ENCODE results near the gene RHOJ.
A peak's percentile ranks its signal among the peaks of the same experiment; 100 is the strongest.
"Not testable (repeated sequence)": the region's sequence is repeated elsewhere in the genome, so short reads cannot be mapped to it uniquely, and the experiment has no call there.

RHOJ gene

DNA sequence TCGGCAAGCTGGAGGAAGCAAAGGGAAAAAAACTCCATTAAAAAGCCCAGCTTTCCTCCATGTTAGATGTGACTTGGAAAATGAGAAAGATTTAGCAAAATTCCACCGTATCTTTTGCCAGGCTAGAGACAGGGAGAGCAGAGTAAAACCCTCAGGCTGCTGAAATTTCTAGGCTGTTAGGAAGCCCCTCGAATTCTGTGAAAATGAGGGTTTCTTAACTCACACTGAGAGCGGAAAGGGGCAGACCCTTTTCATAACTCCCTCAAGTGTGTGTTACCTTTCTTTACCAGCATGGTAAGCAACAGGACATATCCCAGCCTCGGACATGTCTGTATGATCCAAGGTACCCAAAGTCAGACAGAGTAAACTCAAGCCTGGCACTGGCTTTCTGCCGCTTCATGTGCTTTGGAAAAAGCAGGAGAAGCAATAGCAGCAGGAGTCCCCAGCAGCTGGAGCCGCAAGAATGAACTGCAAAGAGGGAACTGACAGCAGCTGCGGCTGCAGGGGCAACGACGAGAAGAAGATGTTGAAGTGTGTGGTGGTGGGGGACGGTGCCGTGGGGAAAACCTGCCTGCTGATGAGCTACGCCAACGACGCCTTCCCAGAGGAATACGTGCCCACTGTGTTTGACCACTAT is at the start of gene RHOJ:
Gene RHOJ (plus strand): TSS at position 37 of the 637 bp plus-strand sequence. CDS start 427 bp downstream, at position 464.
- no peaks in the 10 kb centered on the region for H3K9me3 ChIP-seq (ENCODE audit: control insufficient read depth, low read depth, low read length)
- H3K27ac ChIP-seq (ENCODE audit: low read length), result no peak within 1 kb of the TSS
- H3K4me1 ChIP-seq (ENCODE audit: control insufficient read depth, low read depth, low read length), result peaks cover 18% of the 10 kb centered on the region
- H3K27me3 ChIP-seq (ENCODE audit: control insufficient read depth, insufficient read depth, low read length), result no peaks in the 10 kb centered on the region
- no peaks in the 10 kb centered on the region for H3K36me3 ChIP-seq (ENCODE audit: control insufficient read depth, low read depth, low read length)
- peak within 1 kb of the TSS; percentile 37 for H3K4me3 ChIP-seq (ENCODE audit: low read length)
- no peak within 1 kb of the TSS for H3K9ac ChIP-seq (ENCODE audit: low read length)

DNA sequence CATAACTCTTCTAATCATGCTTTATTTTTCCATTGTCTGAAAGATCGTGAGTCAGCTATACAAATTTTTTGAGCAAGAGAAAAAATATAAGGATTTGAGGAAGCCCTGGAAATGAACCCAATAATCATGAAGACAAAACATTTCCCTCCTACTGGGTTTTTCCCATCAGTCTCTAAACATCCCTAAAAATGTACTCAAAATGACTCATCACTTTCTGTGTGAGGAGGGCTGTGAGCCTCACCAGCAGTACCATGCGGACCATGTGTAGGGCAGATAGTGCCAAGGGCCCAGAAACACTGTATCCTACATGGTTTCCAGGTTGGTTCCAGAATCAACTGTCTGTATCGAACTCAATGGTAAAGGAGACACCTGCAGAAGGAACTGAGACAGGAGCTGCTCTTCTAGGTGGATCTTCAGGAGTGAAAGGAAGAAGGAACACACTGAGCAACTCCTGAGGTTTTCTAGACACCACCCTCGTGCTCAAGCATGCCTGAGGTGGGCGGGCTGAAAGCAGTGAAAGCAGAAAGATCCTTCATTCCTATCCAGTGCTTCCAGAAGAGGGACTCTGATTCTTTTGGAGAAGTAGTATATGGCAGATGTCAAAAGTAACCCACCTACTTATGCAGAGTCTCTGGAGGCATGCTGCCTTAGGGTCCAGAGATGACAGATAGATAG is 48.6 kb upstream of the RHOJ start:
- Histone ChIP-seq H3K36me3 (ENCODE audit: control insufficient read depth, low read depth, low read length) (no peaks in the 10 kb centered on the region), H3K27ac (ENCODE audit: low read length) (no peak overlapping the region), H3K27me3 (ENCODE audit: control insufficient read depth, insufficient read depth, low read length) (no peaks in the 10 kb centered on the region), H3K9me3 (ENCODE audit: control insufficient read depth, low read depth, low read length) (no peaks in the 10 kb centered on the region), H3K4me3 (ENCODE audit: low read length) (no peak overlapping the region), H3K4me1 (ENCODE audit: control insufficient read depth, low read depth, low read length) (no peaks in the 10 kb centered on the region), H3K9ac (ENCODE audit: low read length) (no peak overlapping the region)

DNA sequence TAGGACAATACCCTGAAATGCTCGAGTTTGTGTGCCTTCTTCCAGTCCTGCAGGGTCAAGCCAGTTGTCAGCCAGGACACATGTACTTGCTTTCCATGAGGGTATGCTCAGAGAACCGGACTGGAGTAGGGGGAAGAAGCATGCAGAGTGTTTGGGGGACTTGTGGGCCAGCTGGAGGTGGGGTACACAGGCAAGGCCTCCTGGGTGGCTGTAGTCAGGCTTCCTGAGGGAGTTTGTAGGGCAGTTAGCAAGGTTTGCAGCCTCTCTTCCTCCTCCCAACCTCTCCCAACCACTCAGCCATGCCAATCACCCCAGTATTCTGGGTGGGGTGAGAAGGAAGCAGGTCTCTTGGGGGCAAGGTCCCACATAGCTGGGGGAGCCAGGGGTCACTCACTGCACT is 47.0 kb upstream of the RHOJ start:
- H3K9me3 ChIP-seq (ENCODE audit: control insufficient read depth, low read depth, low read length), result no peaks in the 10 kb centered on the region
- no peak overlapping the region for H3K4me3 ChIP-seq (ENCODE audit: low read length)
- no peak overlapping the region for H3K27ac ChIP-seq (ENCODE audit: low read length)
- H3K9ac ChIP-seq (ENCODE audit: low read length), result no peak overlapping the region
- no peaks in the 10 kb centered on the region for H3K27me3 ChIP-seq (ENCODE audit: control insufficient read depth, insufficient read depth, low read length)
- no peaks in the 10 kb centered on the region for H3K4me1 ChIP-seq (ENCODE audit: control insufficient read depth, low read depth, low read length)
- H3K36me3 ChIP-seq (ENCODE audit: control insufficient read depth, low read depth, low read length), result no peaks in the 10 kb centered on the region

DNA sequence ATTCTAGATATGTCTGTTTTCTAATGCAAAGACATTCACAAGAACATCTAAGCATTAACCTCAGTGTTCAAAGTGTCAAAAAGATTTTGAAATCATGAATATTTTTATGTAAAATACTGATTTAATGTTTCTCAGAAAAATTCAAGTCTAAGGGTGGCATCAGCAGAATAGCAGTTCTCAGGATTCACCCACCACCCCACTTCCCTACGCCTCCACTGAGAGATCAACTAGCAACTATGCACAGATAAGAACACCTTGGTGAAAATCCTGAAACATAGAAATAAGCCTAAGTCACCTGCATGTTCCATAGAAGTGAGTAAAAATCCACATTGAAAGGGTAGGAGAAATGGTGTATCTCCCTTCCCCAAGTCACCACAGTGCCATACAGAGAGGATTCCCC is 40.9 kb upstream of the RHOJ start:
- H3K9ac ChIP-seq (ENCODE audit: low read length), result no peak overlapping the region
- H3K9me3 ChIP-seq (ENCODE audit: control insufficient read depth, low read depth, low read length), result peaks cover 5% of the 10 kb centered on the region
- no peaks in the 10 kb centered on the region for H3K4me1 ChIP-seq (ENCODE audit: control insufficient read depth, low read depth, low read length)
- no peaks in the 10 kb centered on the region for H3K27me3 ChIP-seq (ENCODE audit: control insufficient read depth, insufficient read depth, low read length)
- no peaks in the 10 kb centered on the region for H3K36me3 ChIP-seq (ENCODE audit: control insufficient read depth, low read depth, low read length)
- no peak overlapping the region for H3K27ac ChIP-seq (ENCODE audit: low read length)
- no peak overlapping the region for H3K4me3 ChIP-seq (ENCODE audit: low read length)

DNA sequence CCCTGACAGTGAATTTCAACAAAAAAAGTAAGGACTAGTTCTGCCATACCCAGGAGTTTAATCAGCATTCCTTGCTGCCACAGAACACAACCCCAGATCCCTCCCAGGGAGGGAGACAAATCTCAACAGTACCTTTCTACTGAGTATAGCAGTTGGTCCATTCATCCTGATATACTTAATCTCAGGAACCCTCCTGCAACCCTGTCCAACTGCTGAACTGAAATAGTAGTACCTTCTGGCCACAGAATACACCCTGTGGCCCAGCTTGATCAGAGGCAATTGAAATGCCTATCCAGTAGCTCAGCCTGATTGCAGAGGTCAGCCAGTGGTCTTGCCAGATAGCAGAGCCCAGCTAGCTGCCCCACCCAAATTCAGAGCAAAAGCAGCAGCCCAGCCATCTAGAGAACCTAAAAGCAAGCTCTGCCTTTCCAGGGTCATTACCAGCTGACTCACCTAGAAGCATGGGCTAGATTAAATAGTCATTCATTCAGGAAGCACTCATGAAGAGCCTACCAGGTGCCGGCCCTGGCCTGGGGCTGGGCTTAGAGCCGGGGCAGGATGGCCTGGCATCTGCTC is 40.0 kb upstream of the RHOJ start:
- Histone ChIP-seq H3K27me3 (ENCODE audit: control insufficient read depth, insufficient read depth, low read length) (no peaks in the 10 kb centered on the region), H3K4me1 (ENCODE audit: control insufficient read depth, low read depth, low read length) (no peaks in the 10 kb centered on the region), H3K9me3 (ENCODE audit: control insufficient read depth, low read depth, low read length) (peaks cover 5% of the 10 kb centered on the region), H3K36me3 (ENCODE audit: control insufficient read depth, low read depth, low read length) (no peaks in the 10 kb centered on the region), H3K4me3 (ENCODE audit: low read length) (no peak overlapping the region), H3K9ac (ENCODE audit: low read length) (no peak overlapping the region), H3K27ac (ENCODE audit: low read length) (no peak overlapping the region)

DNA sequence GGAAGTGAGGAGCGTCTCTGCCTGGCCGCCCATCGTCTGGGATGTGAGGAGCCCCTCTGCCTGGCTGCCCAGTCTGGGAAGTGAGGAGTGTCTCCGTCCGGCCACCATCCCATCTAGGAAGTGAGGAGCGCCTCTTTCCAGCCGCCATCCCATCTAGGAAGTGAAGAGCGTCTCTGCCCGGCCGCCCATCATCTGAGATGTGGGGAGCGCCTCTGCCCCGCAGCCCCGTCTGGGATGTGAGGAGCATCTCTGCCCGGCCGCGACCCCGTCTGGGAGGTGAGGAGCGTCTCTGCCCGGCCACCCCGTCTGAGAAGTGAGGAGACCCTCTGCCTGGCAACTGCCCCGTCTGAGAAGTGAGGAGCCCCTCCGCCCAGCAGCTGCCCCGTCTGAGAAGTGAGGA is 39.0 kb upstream of the RHOJ start:
- H3K9ac ChIP-seq (ENCODE audit: low read length); H3K27ac ChIP-seq (ENCODE audit: low read length); H3K36me3 ChIP-seq (ENCODE audit: control insufficient read depth, low read depth, low read length); H3K27me3 ChIP-seq (ENCODE audit: control insufficient read depth, insufficient read depth, low read length); H3K4me3 ChIP-seq (ENCODE audit: low read length); H3K9me3 ChIP-seq (ENCODE audit: control insufficient read depth, low read depth, low read length); H3K4me1 ChIP-seq (ENCODE audit: control insufficient read depth, low read depth, low read length): not testable (repeated sequence)

DNA sequence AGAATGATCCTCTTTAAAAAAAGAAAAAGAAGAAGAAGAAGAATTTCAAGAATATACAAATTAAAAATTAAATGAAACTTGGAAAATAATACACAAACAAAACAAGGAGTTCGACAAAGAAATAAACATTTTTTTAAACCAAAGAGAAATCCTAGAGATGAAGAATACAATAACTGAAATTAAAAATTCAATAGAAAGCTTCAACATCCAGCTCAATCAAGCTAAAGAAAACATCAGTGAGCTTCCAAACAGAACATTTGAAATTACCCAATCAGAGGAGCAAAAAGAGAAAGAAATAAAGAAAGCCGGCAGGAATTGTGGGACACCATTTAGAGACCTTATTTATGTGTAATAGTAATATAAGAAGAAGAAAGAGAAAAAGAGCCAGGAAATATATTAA is 37.2 kb upstream of the RHOJ start:
- no peak overlapping the region for H3K4me3 ChIP-seq (ENCODE audit: low read length)
- no peaks in the 10 kb centered on the region for H3K4me1 ChIP-seq (ENCODE audit: control insufficient read depth, low read depth, low read length)
- no peak overlapping the region for H3K9ac ChIP-seq (ENCODE audit: low read length)
- no peaks in the 10 kb centered on the region for H3K27me3 ChIP-seq (ENCODE audit: control insufficient read depth, insufficient read depth, low read length)
- no peaks in the 10 kb centered on the region for H3K36me3 ChIP-seq (ENCODE audit: control insufficient read depth, low read depth, low read length)
- no peak overlapping the region for H3K27ac ChIP-seq (ENCODE audit: low read length)
- peaks cover 5% of the 10 kb centered on the region for H3K9me3 ChIP-seq (ENCODE audit: control insufficient read depth, low read depth, low read length)

DNA sequence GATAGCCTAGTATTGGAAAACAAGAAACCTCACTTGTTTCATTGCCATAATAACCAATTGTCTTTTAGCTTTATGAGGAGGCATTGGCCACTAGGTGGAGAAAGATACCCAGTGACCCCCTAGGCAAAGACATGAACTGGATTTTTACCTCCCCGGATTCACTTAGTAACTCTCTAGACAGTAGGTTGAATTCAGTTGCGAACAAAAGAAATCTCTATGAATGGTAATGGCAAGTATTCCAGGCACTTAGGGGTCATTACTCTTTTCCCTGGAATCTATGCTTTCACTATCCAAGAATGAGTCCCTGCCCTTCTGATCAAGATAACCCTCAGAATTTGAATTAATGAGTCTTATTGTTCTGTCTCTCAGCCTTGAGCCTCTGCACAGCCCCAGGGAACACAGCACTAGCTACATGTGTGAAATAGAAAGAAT is 29.5 kb upstream of the RHOJ start:
- no peaks in the 10 kb centered on the region for H3K27me3 ChIP-seq (ENCODE audit: control insufficient read depth, insufficient read depth, low read length)
- no peak overlapping the region for H3K27ac ChIP-seq (ENCODE audit: low read length)
- H3K4me1 ChIP-seq (ENCODE audit: control insufficient read depth, low read depth, low read length), result peaks cover 3% of the 10 kb centered on the region
- H3K4me3 ChIP-seq (ENCODE audit: low read length), result no peak overlapping the region
- H3K9ac ChIP-seq (ENCODE audit: low read length), result no peak overlapping the region
- no peaks in the 10 kb centered on the region for H3K9me3 ChIP-seq (ENCODE audit: control insufficient read depth, low read depth, low read length)
- H3K36me3 ChIP-seq (ENCODE audit: control insufficient read depth, low read depth, low read length), result no peaks in the 10 kb centered on the region

DNA sequence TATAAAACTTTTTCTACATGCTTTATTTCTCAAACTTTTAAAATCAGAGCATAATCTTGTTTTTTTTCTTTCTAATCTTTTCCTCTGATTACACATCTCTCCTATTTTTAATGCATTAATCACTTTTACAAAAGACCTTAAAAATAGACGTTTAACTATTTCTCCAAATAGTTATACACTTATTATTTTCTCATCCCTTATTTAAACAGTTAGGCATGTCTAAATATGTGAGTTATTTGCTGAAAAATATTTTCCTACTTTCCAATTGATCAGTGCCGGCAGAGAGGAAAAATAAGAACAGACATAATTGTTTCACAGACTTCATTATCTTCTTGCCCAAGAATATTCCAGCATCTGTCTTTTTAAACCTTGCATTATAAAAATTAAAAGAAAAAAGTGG is 28.7 kb upstream of the RHOJ start:
- Histone ChIP-seq H3K27ac (ENCODE audit: low read length) (no peak overlapping the region), H3K36me3 (ENCODE audit: control insufficient read depth, low read depth, low read length) (no peaks in the 10 kb centered on the region), H3K9me3 (ENCODE audit: control insufficient read depth, low read depth, low read length) (no peaks in the 10 kb centered on the region), H3K4me1 (ENCODE audit: control insufficient read depth, low read depth, low read length) (peaks cover 3% of the 10 kb centered on the region), H3K9ac (ENCODE audit: low read length) (no peak overlapping the region), H3K27me3 (ENCODE audit: control insufficient read depth, insufficient read depth, low read length) (no peaks in the 10 kb centered on the region), H3K4me3 (ENCODE audit: low read length) (no peak overlapping the region)

DNA sequence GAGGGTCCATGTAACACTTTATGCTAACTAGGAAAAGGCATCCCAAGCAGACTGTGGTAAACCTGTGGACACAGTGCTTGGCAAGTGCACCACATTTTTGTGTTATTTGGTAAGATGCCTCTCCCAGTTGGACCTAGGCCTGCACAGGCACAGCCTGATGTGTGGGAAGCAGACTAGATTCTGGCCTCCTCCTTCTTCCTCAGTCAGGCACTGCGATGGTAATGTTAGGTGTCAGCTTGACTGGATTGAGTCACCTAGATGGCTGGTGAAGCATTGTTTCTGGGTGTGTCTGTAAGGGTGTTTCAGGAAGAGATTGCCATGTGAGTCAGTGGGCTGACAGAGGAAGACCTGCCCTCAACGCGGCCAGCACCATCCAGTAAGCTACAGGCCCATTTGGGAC is 25.3 kb upstream of the RHOJ start:
- Histone ChIP-seq H3K9me3 (ENCODE audit: control insufficient read depth, low read depth, low read length) (no peaks in the 10 kb centered on the region), H3K27ac (ENCODE audit: low read length) (no peak overlapping the region), H3K27me3 (ENCODE audit: control insufficient read depth, insufficient read depth, low read length) (no peaks in the 10 kb centered on the region), H3K36me3 (ENCODE audit: control insufficient read depth, low read depth, low read length) (no peaks in the 10 kb centered on the region), H3K4me3 (ENCODE audit: low read length) (no peak overlapping the region), H3K9ac (ENCODE audit: low read length) (no peak overlapping the region), H3K4me1 (ENCODE audit: control insufficient read depth, low read depth, low read length) (peaks cover 3% of the 10 kb centered on the region)

DNA sequence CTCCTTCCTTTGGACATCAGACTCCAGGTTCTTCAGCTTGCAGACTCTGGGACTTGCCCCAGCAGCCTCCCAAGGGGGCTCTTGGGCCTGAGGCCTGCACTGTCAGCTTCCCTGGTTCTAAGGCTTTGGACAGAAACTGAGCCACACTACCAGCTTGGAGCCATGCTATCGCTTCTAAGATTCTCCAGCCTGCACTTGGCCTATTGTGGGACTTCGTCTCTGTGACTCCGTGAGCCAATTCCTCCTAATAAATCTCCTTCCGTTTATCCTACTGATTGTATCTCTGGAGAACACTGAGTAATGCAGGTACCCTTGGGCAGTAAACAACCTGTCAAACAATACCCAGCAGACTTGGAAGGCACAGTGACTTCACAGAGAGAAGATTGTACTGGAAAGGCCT is 24.9 kb upstream of the RHOJ start:
- Histone ChIP-seq H3K9me3 (ENCODE audit: control insufficient read depth, low read depth, low read length) (no peaks in the 10 kb centered on the region), H3K9ac (ENCODE audit: low read length) (no peak overlapping the region), H3K4me1 (ENCODE audit: control insufficient read depth, low read depth, low read length) (peaks cover 3% of the 10 kb centered on the region), H3K36me3 (ENCODE audit: control insufficient read depth, low read depth, low read length) (no peaks in the 10 kb centered on the region), H3K27me3 (ENCODE audit: control insufficient read depth, insufficient read depth, low read length) (no peaks in the 10 kb centered on the region), H3K4me3 (ENCODE audit: low read length) (no peak overlapping the region), H3K27ac (ENCODE audit: low read length) (no peak overlapping the region)

DNA sequence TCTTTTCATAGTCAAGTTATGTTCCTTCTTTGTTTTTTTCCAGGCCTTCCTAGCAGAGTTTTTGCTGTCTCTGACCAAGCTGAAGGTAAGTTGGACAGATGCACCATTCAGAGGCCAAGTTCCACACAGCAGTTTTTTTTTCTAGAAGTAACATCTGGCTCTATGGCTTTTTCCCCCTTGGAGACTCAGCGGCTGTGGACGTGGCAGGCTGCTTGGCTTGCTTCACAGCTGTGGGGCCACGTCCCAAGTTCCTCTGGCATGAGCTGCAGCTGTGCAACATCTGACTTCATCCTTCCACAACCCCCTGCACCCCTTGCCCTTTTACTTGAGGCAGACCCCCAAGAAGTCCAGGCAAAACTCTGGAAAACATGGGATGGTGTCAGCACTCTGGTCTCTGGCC is 24.2 kb upstream of the RHOJ start:
- Histone ChIP-seq H3K4me3 (ENCODE audit: low read length) (no peak overlapping the region), H3K27me3 (ENCODE audit: control insufficient read depth, insufficient read depth, low read length) (no peaks in the 10 kb centered on the region), H3K27ac (ENCODE audit: low read length) (no peak overlapping the region), H3K4me1 (ENCODE audit: control insufficient read depth, low read depth, low read length) (peaks cover under 1% of the 10 kb centered on the region), H3K9me3 (ENCODE audit: control insufficient read depth, low read depth, low read length) (no peaks in the 10 kb centered on the region), H3K36me3 (ENCODE audit: control insufficient read depth, low read depth, low read length) (no peaks in the 10 kb centered on the region), H3K9ac (ENCODE audit: low read length) (no peak overlapping the region)

Data from iPS-18a (cell line).